Kidney capillary endothelial cell (primary cell): ENCODE data around the gene KANTR.
"Not testable (repeated sequence)": the region's sequence is repeated elsewhere in the genome, so short reads cannot be mapped to it uniquely, and the experiment has no call there.

Source experiments
- DNase-seq: peaks from one replicate; pipeline ENCODE4 v3.0.0-alpha.2; 2018; ENCODE audit warnings: low spot score

KANTR gene

DNA sequence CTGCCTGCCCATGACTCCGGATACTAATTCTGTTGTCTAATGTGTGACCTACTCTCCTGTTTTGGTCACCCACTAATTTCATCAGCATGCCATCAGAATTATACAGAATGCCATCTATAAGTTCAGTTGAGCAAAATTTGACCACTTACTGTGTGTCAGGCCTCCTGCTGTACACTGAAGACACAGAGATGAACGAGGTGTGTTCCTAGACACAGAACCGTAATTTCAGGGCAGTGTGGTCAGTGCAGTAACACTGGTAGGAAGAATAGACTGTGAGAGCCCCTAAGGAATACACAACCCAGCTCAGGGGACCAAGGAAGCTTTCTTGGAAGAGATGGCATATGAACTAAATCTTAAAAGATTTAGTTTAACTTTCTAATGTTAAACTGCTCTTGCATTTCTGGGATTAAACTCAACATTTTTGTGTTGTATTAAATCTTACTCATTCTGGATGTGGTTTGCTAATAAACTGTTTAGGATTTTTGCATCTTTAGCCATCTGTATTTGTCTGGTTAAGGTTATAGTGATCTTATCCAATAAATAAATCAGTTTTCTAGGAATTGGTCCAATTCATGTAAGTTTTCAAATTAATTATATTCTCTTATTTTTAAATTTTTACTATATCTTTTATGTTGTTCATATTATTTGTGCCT lies 34.3 kb downstream of the KANTR start:
- no peak for DNase-seq

DNA sequence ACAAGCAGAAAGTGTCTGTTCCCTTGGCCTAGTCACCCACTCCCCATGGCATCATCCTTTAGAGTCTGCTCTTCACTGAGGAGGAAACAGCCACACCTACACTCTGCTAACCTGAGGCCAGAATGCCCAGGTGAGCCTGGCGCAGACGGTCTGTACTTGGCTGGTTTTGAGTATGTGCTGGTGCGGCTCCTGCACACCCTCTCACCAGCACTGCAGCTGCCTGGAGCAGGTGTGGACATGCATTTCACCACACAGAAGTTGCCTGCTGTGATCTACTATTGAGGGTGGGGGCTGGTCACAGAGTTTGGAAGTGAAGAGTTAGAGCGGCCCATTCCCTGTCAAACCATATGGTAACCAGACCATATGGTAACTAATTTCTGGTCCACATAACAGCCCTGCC lies 39.5 kb downstream of the KANTR start:
- no peak for DNase-seq

DNA sequence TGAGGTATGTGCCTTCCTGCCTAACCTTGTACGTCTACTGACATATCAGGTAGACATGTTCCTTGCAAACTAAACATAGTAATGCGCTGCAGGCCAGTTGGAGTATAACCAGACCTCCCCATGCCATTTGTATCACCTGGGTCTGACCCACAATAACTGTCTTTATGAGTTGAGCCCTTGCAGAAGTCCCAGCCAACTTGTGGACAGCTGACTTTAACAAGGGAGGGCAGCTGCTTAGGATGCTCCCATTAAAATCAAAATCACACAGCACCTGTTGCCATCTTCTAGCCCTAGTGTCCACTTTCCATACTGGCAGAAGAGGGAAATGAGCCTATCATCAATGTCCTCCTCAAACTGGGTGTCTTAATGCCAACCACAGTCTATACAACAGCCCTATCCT lies 41.6 kb downstream of the KANTR start:
- DNase-seq: no peak

DNA sequence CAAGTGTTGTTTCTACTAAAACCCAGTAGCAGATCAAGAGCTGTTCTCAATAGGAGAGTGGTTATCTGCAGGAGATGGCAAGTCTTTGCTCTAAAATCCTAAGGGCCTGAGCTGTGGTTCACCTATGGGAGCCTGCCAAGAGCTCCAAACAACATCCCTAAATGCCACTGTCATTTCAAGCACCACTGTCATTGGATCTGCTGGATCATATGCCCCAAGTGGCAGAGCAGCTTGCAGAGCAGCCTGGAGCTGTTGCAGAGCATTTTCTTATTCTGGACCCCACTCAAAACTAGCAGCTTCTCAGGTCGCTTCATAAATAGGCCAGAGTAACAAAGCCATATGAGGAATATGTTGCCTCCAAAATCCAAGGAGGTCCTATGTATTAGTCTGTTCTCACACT lies 59.6 kb downstream of the KANTR start:
- DNase-seq: no peak

DNA sequence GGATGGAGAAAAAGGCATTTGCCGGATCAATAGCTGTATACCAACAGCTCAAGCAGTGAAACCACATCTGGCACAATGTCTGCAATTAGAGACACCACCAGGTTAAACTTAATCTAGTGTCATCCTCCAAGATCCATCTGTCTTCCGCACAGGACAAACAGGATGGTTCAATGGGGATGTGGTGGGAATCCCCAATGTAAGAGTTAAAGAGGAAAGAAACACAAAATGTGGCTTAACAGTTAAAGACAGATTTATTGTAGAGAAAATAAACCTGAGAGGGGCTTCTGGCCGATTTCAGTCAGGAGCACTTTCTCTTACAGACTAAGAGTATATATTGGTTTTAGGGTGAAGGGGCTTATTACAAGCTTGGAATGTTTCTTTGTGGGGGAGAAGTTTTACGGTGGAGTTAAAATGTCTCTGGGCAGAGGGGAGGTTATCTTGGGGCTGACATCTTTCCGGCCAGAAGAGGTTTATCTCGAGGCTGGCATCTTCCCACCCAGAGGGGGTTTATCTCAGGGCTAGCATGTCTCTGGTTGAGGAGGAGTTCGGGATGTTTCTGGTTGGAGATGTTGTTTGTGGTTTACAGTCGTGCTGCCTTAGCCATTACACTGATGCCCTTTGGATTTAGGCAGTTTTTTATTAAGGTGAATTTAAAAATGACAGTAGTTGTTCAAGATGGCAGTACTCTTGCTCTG lies 61.7 kb downstream of the KANTR start:
- no peak for DNase-seq

DNA sequence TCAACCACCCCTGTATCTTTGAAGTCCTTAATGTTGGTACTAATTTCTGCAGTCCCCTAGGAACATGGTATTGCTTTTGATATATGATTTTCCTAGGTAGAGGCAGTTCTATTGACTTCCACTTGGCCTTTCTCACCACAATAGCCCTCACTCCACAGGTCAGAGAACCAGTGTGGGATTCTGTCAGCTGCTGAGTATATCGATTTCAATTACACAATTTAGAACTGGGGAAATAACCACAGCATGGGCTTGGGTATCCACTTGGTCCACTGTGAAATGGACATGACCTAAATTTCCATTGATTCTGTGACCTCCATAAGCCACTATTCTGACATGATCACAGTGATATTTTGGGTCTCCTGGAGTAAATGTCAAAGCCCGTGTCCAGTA lies 62.3 kb downstream of the KANTR start:
- no peak for DNase-seq

DNA sequence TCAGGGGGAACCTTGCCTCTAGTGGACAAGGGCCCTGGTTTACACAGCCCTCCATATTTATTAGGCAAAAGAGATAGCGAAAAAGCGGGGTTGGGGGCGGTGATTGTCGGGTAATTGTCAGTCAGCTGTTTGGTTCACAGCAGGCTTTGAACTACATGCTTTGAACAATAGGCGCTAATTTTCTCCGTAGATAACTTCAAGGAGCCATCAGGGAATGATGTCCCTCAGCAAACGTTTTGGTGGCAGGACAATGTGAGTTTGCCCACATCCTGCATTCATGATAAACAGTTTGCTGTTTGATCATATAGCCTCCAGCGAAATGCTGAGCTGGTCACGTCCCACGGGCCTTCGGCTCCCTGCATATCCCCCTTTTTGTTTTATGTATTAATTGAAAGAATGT lies 65.2 kb downstream of the KANTR start:
- no peak for DNase-seq

DNA sequence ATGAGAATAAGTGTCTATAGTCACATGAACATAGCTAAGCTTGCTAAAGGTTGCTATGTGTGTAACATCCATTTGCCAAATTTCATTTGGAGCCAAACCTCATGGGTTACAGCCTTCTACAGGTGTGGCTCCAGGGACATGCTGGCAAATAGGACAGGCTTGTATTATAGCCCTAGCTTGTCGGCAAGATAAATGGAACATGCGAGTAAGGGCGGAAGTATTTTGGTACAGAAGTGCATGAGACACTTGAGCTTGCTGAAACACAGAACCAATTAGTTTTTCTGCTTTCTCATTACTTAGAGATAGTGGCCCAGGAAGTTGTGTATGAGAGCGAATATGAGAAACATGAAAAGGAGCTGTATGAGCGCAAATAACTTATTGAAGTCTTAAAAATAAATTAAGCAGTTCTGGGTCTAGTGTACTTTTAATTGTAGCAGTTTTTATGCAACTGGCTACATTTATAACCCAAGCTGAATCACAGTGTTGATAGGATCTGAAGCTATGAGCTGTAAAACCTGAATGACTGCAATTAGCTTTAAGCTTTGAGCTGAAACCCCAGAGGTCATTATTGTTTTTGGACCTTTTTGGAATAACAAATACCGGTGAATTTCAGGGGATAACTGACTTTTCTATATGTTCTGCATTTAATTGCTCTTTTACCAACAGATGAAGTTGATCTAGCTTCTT lies 66.5 kb downstream of the KANTR start:
- DNase-seq: no peak

DNA sequence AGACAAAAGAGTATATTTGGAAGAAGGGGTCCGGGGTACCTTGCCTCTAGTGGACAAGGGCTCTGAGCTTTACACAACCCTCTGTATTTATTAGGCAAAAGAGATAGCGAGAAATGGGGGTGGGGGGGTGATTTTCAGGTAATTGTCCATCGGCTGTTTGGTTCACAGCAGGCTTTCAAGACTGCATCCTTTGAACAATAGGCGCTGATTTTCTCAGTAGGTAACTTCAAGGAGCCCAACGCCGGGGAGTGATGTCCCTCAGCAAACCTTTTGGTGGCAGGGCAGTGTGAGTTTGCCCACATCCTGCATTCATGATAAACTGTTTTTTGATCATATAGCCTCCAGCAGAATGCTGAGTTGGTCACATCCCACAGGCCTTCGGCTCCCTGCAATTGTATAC lies 69.5 kb downstream of the KANTR start:
- no peak for DNase-seq

DNA sequence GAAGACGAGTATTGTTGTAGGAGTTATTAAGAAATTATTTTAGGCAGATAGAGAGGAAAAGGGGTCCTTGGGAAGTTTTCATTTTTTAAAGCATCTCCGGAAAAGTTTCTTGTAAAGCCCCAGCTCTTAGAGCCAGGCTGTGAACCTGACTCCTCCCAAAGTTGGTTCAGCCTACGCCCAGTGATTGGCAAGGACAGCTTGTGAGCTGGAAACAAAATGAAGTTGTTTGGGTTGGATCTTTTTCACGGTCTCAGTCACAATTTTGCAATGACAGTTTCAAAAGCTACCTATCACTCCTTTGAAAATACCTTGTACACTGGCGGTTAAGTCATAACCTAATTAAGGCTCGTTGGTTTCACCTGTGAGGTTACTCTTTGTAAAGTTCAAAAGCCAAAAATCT lies 70.6 kb downstream of the KANTR start:
- DNase-seq: not testable (repeated sequence)

DNA sequence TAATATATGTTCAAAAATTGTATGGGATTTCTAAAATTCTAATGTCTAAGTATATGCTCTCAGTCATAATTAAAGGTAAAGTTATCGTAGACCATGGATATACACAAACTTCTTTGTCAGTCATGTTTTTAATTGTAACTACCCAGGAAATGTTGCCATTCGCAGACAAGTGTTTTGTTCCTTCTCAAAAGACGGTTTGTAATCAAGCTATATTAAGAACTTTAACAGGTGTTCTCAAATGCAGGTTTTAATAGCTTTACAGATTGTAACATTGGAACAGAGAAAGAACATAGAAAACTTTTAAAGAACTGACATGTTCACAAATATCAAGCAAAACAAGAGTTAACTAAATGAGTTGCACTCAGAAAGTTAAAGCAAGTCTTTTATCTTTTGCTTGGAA lies 72.2 kb downstream of the KANTR start:
- DNase-seq: no peak

DNA sequence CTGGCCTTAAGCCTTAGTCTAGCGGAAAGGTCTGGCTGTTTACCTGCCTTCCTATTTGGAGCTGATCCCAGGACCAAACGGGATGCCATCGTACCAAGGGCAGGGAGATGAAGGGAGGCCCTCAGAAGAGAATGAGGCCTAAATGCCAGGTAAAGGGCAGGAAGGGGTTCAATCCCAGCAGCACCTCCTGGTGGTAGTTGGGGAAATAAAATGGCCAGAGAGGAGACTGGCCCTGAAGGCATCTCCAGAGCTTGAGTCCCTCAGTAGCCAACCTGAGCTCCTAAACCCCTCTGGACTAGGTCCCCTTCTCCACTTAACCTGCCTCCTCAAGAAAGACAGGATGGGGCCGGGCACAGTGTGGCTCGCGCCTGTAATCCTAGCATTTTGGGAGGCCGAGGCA lies 77.4 kb downstream of the KANTR start:
- no peak for DNase-seq
